Measurements from ENCODE around the gene NHS.

NHS gene

DNA sequence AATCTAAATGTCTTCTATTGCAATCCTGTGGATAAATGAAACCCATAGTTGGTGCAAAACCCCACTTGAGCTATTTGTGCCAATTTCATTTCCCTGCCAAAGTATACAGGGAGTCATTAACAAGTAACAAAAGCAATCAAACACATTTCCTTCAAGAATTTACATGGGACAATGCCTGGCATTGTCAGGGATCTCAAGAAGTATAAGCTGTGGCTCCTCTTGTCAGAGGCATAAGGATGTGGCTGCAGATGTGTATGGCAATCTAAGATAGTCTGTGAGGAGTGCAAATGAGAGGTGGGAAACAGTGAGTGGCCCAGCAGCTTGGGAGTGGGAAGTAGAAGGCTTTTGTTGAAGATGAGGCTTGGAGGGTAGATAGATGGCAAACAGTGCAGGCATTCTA is 304.3 kb downstream of the NHS start:
- no peak for DNase-seq (ENCODE audit: low spot score)

DNA sequence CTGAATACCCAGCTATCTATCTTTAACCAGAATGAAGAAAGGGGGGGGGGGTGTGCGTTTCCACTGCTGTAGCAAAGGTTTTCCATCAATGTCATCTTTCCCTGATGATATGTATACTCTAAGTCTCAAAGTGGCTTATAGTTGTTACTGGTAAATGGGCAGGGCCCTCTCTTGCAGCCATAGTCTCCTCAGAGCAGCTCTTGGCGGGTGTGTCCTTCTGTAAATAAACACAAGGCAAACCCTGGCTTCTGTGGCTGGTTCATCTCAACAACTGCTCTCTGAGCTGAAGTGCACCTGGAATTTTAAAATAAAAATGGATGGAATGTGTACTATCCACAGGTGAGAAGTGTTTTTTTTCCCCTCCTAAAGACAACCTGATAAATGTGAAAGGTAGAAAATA is 304.8 kb downstream of the NHS start:
- DNase-seq (ENCODE audit: low spot score): no peak

DNA sequence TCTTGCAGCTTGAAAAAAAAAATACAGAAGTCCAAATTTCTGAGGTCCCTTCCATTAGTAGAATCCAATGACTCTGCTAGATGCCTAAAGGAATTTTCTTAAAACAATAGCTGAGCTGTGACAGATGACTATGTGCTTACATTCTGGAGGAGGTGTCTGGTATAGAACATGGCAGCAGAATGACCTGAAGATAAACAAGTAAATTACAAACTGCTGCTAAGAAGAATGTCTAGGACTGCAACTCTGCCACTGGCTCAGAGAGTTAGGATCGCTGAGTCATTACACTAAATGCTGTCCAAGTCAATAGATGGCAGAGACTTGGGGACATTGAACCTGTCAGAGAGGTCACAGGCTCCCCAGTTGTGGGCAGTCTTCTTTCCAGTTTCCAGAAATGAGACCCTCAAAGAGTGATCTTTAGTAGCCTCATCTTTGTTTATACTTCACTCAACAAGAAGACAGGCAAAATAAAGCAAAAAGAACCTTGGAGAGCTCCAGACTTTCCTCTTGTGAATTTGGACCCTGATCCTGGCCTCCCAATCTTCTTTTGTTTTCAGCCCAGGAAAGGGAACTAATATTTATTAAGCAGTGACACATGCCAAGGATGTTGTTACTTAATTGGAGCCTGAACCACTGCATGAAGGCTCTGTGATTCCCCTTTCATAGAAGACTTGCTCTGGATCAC is 305.9 kb downstream of the NHS start:
- no peak for DNase-seq (ENCODE audit: low spot score)

DNA sequence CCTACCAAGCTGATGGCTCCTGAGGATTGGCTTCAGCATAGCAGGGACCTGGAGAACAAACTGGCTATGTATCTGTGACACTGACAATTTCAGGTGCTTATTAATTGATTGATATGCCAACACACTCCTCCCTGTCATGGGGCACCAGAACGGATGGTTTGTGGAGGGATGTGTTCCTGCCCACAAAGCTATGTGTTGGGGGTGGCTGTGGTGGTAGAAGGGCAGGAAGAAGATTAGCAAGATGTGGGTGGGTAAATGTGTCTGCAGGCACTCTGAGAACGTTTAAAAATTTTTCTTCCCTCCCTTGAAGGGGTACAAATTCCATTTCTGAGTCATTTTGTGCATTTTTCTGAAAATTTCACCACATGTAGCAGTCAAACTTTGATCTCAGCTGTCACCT is 307.3 kb downstream of the NHS start:
- DNase-seq (ENCODE audit: low spot score): no peak

DNA sequence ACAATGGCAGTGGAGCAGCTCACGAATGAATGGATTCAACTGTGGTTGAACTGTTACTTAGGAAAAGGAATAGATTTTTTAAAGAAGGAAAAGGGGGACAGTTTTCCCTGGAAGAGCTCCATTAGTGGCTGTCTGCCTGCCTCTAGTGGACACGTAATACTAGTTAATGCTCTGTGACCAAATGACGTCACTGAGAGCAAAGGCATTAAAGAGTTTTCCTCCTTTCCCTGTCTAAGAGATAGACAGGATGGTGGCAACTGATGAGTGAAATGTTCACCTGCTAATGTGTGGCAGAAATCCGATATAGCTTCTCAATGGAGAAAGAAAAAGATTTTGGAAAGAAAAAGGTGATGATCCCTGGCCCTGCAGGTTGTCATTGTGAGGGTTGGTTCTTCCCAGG is 310.0 kb downstream of the NHS start:
- DNase-seq (ENCODE audit: low spot score): no peak

- no peak for DNase-seq (ENCODE audit: low spot score)
These were observed 312.6 kb downstream of the NHS start for GRCh38 chrX:17687648-17688047.

- peak; percentile 49 for DNase-seq (ENCODE audit: low spot score)
These were observed 315.0 kb downstream of the NHS start for GRCh38 chrX:17689971-17690409.

GRCh38 chrX:17692709-17693346 is 317.8 kb downstream of the NHS start:
- no peak for DNase-seq (ENCODE audit: low spot score)

DNA sequence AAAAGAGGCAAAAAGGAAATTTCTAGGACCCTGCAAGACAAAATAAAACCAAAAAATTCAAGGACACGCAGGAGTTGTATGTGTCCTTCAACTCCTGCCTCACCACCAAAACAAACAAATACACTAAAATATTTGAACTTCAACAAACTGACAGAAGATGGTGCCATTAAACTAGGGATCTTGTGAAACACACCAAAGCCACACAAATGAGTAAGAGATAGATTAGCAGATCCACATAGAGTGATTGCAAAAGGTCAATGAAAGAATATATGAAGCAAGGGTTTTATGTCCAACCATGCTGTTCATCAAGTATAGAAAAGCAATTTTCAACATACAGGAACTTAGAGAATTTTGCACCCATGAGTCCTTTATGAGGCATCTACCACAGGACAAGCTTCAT is 322.2 kb downstream of the NHS start:
- no peak for DNase-seq (ENCODE audit: low spot score)

GRCh38 chrX:17700976-17701375 is 326.0 kb downstream of the NHS start:
- DNase-seq (ENCODE audit: low spot score): no peak

DNA sequence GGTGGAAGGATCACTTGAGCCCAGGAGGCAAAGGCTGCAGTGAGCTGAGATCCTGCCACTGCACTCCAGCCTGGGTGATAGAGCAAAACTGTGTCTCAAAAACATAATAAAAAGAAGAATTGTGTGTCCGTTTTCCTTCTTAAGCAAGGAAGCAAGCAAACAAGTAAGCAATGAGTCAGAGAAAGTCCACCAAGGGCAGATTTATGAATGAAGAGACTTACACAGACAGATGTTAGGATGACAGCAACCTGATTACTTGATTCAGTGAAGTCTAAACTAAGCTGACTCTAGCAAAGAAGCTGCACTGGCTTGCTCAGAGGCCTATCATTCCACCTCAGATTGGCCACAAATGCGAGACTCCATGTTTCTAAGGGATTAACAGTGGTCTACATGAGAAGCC is 328.2 kb downstream of the NHS start:
- no peak for DNase-seq (ENCODE audit: low spot score)

DNA sequence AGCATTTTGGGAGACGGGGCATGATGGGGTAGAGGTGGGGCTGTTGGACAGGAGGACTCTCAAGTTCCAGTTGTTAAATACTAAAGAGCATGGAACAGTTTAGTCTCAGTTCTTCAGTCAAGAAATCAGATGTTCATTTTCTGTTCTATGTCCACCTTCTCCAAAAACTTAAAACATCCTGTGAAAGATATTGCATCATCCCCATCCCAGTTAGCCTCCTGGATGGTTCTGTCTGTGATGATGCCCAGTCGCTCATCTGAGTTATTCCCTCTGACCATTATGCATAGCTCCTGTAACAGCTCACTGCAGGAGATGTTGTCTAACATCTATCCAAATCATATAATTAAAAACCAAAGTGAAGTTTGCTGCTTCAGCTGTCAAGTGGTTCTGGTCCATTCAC is 330.2 kb downstream of the NHS start:
- DNase-seq (ENCODE audit: low spot score): no peak

DNA sequence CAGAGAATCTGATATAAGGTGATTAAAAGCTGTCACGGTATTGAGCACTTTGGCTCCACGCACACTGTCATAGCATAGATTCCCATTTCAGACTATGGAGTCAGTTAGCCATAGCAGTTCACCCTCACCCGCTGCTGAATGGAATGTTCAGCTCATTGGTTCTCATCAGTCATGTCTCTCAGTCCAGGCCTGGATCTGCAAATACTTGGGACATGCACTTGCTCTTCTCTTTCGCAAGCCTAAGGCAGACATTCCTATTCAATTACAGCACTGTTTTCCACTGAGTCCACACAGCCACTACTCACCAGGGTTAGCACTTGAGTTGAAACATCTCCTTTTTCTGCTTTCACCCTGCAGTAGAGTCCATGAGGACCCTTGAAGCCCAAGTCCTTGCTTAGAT is 331.7 kb downstream of the NHS start:
- no peak for DNase-seq (ENCODE audit: low spot score)

GRCh38 chrX:17707731-17708130 is 332.7 kb downstream of the NHS start:
- no peak for DNase-seq (ENCODE audit: low spot score)

- no peak for DNase-seq (ENCODE audit: low spot score)
These were observed 335.9 kb downstream of the NHS start for GRCh38 chrX:17710871-17711301.

DNA sequence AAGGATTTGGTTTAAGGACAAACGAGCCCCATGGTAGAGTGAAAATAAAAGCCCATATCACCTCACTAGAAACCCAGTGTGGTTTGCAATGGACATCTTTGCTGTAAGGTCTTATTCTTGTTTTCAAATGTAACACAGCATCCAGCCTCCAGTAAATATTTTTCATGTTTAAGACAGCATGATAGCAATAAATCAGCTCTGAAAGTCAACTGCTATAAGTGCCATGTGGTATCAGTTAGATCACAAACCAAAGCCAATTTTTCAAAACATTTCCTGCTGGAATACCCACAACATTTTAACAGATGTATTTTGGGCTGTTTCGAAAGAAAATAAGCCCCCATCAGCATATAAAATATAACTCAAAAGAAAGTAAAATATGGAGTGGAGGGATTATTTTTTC is 338.3 kb downstream of the NHS start:
- no peak for DNase-seq (ENCODE audit: low spot score)

- no peak for DNase-seq (ENCODE audit: low spot score)
These were observed 343.7 kb downstream of the NHS start for GRCh38 chrX:17718649-17719165.

GRCh38 chrX:17719711-17720110 is 344.7 kb downstream of the NHS start:
- DNase-seq (ENCODE audit: low spot score): no peak

DNA sequence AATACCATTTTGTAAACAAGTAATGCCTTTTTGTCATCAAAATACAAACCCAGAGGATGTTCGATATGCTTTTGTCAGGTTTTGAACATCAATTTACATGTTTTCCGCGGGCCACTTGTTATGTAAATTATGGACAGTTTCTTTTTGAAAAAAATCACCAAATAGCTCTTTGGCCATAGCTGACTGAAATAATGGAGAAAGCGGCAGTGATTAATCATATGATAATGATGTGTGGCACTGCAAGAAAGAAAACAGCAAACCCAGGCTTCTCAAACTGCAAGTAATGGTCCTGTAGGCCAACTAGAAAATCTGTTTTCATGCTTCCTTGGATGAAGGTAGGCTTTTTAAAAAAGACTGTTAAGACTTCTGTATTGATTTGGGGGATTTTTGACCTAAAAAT is 346.7 kb downstream of the NHS start:
- no peak for DNase-seq (ENCODE audit: low spot score)

DNA sequence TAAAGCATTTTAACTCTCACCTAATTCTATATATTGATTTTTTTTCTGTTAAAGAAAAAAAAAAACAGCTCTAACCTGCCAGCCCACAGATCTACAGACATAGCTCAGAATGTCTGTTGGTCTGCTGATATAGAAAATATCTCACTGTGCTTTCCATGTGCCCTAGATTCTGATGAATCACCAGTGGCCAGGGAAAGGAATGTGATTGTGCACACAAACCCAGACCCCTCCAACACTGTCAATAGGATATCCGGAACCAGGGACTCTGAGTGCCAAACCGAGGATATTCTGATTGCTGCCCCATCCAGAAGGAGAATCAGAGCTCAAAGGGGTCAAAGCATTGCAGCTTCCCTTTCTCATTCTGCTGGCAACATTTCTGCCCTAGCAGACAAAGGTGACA is 350.2 kb downstream of the NHS start:
- DNase-seq (ENCODE audit: low spot score): no peak

- no peak for DNase-seq (ENCODE audit: low spot score)
These were observed 357.3 kb downstream of the NHS start for GRCh38 chrX:17732138-17732783.

DNA sequence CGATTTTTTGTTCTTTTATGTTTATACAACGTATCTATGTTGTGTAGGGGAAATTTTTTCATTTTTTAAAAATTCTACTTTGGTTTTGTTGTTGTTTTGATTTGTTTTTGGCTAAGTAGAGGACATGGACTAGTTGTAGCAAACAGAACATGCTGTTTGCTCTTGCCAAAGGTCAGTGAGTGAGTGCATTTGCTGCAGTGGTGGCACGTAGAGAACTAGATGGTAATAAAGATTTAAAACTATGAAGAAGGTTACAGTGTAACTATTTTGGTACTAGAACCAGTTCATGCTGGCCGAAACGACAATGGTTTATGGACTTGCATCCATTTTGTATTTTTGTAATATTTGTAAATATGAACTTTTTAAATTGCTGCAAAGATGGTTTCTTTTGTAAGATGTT is 360.4 kb downstream of the NHS start:
- no peak for DNase-seq (ENCODE audit: low spot score)

DNA sequence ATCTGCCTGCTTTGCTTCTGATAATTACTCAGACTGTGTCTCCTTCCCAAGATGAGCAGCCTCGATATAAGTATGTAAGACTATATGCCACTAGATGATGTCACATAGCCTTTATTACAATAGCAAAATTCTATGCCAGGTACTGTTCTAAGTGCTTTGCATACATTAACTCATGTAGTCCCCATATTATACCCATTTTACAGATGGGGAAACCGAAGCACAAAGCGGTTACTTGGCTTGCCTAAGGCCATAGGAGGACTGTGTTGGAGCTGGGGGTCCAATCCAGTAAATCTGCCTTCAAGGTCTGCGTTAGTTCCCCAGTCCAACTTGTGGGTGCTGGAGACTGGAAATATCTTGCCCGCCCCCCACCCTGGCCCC is 361.5 kb downstream of the NHS start:
- no peak for DNase-seq (ENCODE audit: low spot score)

Data from NAMALWA (cell line).